Urinary bladder (tissue), 4 donors: ENCODE measurements around the gene SLC19A1. TPM values are rescaled to one million over a fixed set of nuclear protein-coding genes. Genes with fewer than 3 reads are reported as not detected.

Experiments used
- DNase-seq: peaks from one replicate; pipeline ENCODE4 v3.0.0-alpha.2; 2015; ENCODE audit errors: extremely low spot score
- H3K27ac ChIP-seq: one replicate; pipeline ENCODE4 v1.5.1; 2013; ENCODE audit warnings: low read depth, mild to moderate bottlenecking, moderate library complexity
- H3K36me3 ChIP-seq: one replicate; pipeline ENCODE4 v1.6.1; 2013; ENCODE audit warnings: mild to moderate bottlenecking, moderate library complexity; ENCODE audit not compliant: insufficient read depth
- H3K4me1 ChIP-seq: one replicate; pipeline ENCODE4 v1.6.1; 2013; ENCODE audit warnings: mild to moderate bottlenecking, moderate library complexity; ENCODE audit not compliant: insufficient read depth
- H3K4me3 ChIP-seq: one replicate; pipeline ENCODE4 v1.5.1; 2013; ENCODE audit warnings: low read depth, low read length
- WGBS: extraction: QIAGEN DNeasy Blood & Tissue Kit; methylation state at CpG from one replicate; pipeline ENCODE4 v1.1.7; 2013; 5-methylcytosine and 5-hydroxymethylcytosine counted together
- polyA plus RNA-seq: library from polyadenylated mRNA; stranded (reverse); fragments of 200-250 nt; gene quantifications from one replicate; pipeline ENCODE4 v1.2.3, GENCODE V29; 2013
- total RNA-seq: library from RNA; depleted of rRNA; stranded (reverse); fragments of >200 nt; gene quantifications from one replicate; pipeline ENCODE4 v1.2.3, GENCODE V29; 2014
- donor health status: healthy with polysubstance abuse.
- donor health status: healthy.

SLC19A1 gene
- total and polyA plus RNA-seq, 2 donors: 4.2 to 7.5 TPM

- 91% methylated on average over 23 of the region's 23 CpGs for WGBS
- no peak for DNase-seq
- Histone ChIP-seq H3K4me1 (no peaks in the 10 kb centered on the region), H3K27ac (no peak overlapping the region), H3K4me3 (no peak overlapping the region), H3K36me3 (no peaks in the 10 kb centered on the region)
Measured at GRCh38 chr21:45460011-45460565, 82.2 kb downstream of the SLC19A1 start.

GRCh38 chr21:45459171-45460010 lies 82.8 kb downstream of the SLC19A1 start:
- no peak for DNase-seq
- Histone ChIP-seq H3K27ac (no peak overlapping the region), H3K4me1 (no peaks in the 10 kb centered on the region), H3K36me3 (no peaks in the 10 kb centered on the region), H3K4me3 (no peak overlapping the region)
- 92% methylated on average over 23 of the region's 23 CpGs for WGBS

- H3K27ac ChIP-seq: no peak overlapping the region
Measured at GRCh38 chr21:45458281-45459170, 83.7 kb downstream of the SLC19A1 start.

GRCh38 chr21:45457832-45458172 lies 84.4 kb downstream of the SLC19A1 start:
- 80% methylated on average over 9 of the region's 9 CpGs for WGBS
- Histone ChIP-seq H3K4me1 (no peaks in the 10 kb centered on the region), H3K4me3 (no peak overlapping the region), H3K36me3 (no peaks in the 10 kb centered on the region), H3K27ac (no peak overlapping the region)
- no peak for DNase-seq

More at GRCh38 chr21:45458281-45459170, 83.7 kb downstream of the SLC19A1 start:
- H3K36me3 ChIP-seq: no peaks in the 10 kb centered on the region
- no peak for DNase-seq
- H3K4me3 ChIP-seq: no peak overlapping the region
- 89% methylated on average over 30 of the region's 30 CpGs for WGBS
- no peaks in the 10 kb centered on the region for H3K4me1 ChIP-seq

- no peak overlapping the region for H3K4me3 ChIP-seq
- no peaks in the 10 kb centered on the region for H3K36me3 ChIP-seq
- no peak overlapping the region for H3K27ac ChIP-seq
- H3K4me1 ChIP-seq: no peaks in the 10 kb centered on the region
- DNase-seq: no peak
- WGBS: 90% methylated on average over 25 of the region's 25 CpGs
Measured at GRCh38 chr21:45457161-45457831, 84.9 kb downstream of the SLC19A1 start.

- Histone ChIP-seq H3K27ac (no peak overlapping the region), H3K4me1 (no peaks in the 10 kb centered on the region), H3K4me3 (no peak overlapping the region), H3K36me3 (no peaks in the 10 kb centered on the region)
- WGBS: 92% methylated on average over 38 of the region's 38 CpGs
- DNase-seq: no peak
Measured at GRCh38 chr21:45456584-45457160, 85.6 kb downstream of the SLC19A1 start.

GRCh38 chr21:45455674-45456583 lies 86.3 kb downstream of the SLC19A1 start:
- Histone ChIP-seq H3K4me3 (peak overlapping the region; percentile 4), H3K27ac (no peak overlapping the region), H3K36me3 (no peaks in the 10 kb centered on the region), H3K4me1 (no peaks in the 10 kb centered on the region)
- DNase-seq: no peak
- WGBS: 68% methylated on average over 47 of the region's 47 CpGs

- Histone ChIP-seq H3K4me1 (no peaks in the 10 kb centered on the region), H3K36me3 (no peaks in the 10 kb centered on the region), H3K4me3 (peak overlapping the region; percentile 4), H3K27ac (no peak overlapping the region)
- DNase-seq: no peak
- WGBS: 14% methylated on average over 23 of the region's 23 CpGs
Measured at GRCh38 chr21:45454926-45455673, 87.1 kb downstream of the SLC19A1 start.

GRCh38 chr21:45454060-45454925 lies 87.9 kb downstream of the SLC19A1 start:
- 54% methylated on average over 24 of the region's 24 CpGs for WGBS
- Histone ChIP-seq H3K4me1 (no peaks in the 10 kb centered on the region), H3K27ac (no peak overlapping the region), H3K4me3 (no peak overlapping the region), H3K36me3 (no peaks in the 10 kb centered on the region)
- no peak for DNase-seq

- Histone ChIP-seq H3K4me3 (no peak overlapping the region), H3K4me1 (no peaks in the 10 kb centered on the region), H3K36me3 (no peaks in the 10 kb centered on the region), H3K27ac (no peak overlapping the region)
- no peak for DNase-seq
- 79% methylated on average over 13 of the region's 13 CpGs for WGBS
Measured at GRCh38 chr21:45453308-45453950, 88.8 kb downstream of the SLC19A1 start.
